Measurements from ENCODE around the gene RNF126. TPM values are rescaled to one million over a fixed set of nuclear protein-coding genes. Genes with fewer than 3 reads are reported as not detected.
"Not testable (repeated sequence)": the region's sequence is repeated elsewhere in the genome, so short reads cannot be mapped to it uniquely, and the experiment has no call there.

RNF126 gene
- total RNA-seq, 1 donor from 2014 or later: 19.7 TPM

DNA sequence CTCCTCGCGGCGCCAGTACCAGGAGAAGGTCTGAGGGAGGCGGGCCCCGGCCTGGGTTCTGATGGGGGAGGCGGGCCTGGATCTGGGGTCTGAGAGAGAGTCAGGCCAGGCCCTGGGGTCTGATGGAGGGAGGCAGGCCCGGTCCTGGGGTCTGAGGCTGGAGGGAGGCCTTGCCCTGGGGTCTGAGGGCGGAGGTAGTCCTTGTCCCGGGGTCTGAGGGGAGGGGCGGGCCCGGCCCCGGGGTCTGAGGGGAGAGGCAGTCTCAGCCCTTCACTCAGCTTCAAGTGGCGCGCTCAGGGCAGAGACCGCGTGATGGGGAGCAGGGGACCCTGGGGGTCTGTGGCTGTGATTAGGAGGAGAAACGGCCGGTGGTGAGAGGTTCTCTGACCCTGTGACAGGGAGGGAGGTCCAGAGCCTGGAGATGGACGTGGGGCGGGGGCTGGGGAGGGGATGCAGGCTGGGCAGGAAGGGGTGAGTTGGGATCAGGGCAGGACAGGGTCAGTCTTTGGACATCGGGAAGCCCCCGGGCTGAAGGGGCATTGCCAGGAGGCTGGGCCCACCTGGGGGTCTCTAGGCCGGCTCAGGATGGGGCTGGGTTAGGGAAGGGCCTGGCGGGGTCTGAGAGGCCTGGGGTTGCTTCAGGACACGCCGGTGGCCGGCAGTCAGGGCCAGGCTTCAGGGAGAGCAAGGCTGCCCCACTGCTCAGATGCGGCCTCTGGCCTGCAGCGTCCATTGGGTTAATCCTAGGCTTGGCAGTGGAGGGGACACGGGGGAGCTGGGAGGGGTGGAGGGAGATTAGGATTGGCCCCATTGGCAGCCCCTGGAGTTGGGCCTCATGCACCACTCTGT, 54.6 kb downstream of the RNF126 start:
- intact Hi-C loops (cut with DNase I): no loop called here
- DNase-seq (ENCODE audit: missing footprints) (no peak), ATAC-seq (peak; percentile 15)

DNA sequence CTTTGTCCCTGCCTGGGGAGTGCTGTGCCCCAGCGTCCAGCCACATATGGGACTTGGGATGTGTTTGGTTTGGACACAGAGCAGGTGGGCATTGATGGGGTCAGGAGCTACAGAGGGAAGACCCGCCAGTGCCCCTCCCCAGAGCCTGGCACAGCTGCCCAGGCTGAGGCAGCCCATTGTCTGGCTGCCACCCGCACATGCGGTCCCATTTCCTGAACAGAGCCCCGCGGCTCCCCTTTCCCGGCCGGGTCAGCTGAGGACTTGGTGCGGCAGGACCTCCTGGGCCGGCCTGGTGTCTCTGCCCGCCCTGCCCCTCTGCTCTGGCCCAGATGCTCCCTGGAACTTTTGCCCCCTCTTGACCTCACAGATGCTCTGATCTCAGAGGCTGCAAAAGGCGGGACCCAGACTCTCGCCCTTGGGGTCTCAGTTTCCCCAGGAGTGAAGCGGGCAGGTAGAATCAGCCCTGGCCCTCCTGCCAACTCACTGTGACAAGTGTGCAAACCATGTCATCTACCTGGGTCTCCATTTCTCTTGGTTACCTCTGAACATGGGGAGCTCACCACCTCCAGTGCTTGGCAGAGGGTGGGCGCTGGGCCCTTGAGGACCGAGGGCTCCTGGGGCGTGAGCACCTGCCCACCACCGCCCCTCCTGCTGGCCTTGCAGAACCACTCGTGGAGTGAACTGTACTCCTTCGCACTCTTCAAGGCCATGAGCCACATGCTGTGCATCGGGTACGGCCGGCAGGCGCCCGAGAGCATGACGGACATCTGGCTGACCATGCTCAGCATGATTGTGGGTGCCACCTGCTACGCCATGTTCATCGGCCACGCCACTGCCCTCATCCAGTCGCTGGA, 55.5 kb downstream of the RNF126 start:
- ATAC-seq (no peak), DNase-seq (ENCODE audit: missing footprints) (no peak)
- intact Hi-C loops (cut with DNase I): no loop called here

DNA sequence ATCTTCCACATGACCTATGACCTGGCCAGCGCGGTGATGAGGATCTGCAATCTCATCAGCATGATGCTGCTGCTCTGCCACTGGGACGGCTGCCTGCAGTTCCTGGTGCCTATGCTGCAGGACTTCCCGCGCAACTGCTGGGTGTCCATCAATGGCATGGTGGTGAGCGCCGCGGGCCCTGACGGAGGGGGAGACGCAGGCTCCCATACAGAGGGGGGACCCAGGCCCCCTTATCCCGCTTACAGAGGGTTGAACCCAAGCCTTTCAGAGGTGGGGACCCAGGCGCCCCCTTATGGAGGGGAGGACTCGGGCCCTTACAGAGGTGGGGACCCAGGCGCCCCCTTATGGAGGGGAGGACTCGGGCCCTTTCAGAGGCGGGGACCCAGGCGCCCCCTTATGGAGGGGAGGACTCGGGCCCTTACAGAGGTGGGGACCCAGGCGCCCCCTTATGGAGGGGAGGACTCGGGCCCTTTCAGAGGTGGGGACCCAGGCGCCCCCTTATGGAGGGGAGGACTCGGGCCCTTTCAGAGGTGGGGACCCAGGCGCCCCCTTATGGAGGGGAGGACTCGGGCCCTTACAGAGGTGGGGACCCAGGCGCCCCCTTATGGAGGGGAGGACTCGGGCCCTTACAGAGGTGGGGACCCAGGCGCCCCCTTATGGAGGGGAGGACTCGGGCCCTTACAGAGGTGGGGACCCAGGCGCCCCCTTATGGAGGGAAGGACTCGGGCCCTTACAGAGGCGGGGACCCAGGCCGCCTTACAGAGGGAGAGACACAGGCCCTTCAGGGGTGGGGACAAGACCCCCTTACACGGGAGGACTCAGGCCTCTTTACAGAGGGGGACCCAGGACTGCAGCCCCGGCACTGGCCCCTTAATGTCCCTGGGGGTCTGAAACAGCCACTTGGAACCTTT, 57.7 kb downstream of the RNF126 start:
- ATAC-seq; intact Hi-C loops (cut with DNase I); DNase-seq (ENCODE audit: missing footprints): not testable (repeated sequence)

DNA sequence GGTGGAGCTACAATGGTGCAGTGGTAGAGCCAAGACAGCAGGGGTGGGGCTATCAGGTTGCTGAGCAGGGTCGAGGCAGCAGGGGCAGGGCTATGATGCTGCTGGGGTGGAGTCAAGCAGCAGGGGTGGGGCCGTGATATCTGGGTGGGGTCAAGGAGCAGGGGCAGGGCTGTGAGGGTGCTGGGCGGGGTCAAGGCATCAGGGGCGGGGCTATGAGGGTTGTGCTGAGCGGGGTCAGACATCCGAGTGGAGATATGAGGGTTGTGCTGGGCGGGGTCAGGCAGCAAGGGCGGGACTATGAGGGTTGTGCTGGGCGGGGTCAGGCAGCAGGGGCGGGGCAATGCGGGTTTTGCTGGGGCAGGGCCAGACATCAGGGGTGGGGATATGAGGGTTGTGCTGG, 58.7 kb downstream of the RNF126 start:
- DNase-seq (ENCODE audit: missing footprints): no peak
- intact Hi-C loops (cut with DNase I): no loop called here
- ATAC-seq: no peak

- intact Hi-C loops (cut with DNase I); DNase-seq (ENCODE audit: missing footprints); ATAC-seq: not testable (repeated sequence)
Observed at GRCh38 chr19:603779-604178, 59.2 kb downstream of the RNF126 start.

- intact Hi-C loops (cut with DNase I); DNase-seq (ENCODE audit: missing footprints); ATAC-seq: not testable (repeated sequence)
Observed at GRCh38 chr19:603302-603639, 59.7 kb downstream of the RNF126 start.

DNA sequence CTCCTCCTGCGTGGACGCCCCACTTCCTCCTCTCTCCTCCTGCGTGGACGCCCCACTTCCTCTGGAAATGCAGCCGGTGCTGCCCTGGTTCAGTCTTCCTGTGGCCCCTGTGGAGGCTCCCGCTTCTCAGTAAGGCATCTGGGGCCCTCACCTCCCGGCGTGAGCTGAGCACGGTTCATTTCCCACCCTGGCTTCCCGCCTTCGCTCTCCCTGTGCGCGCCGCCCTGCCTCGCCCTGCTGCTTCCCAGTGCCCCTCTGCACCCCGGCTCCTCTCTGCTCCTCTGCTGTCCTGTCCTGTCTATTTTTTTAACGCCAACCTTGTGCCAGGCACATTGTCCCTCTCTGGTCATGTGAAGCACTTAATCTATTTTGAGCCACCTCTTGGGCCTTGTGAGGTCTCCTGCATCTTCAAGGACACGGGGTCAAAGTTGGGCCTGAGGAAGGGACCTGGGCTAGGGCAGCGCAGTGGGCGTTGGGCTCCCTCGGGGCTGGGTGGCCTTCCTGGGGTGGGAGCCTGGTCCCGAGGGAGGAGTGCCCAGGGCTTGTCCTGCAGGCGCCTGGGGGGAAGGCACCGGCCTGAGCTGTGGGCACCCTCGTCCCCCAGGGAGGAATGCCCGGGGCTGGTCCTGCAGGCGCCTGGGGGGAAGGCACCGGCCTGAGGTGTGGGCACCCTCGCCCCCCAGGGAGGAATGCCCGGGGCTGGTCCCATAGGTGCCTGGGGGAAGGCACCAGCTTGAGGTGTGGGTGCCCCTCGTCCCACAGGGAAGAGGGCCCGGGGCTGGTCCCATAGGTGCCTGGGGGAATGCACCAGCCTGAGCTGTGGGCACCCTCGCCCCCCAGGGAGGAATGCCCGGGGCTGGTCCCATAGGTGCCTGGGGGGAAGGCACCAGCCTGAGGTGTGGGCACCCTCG, 60.4 kb downstream of the RNF126 start:
- intact Hi-C loops (cut with DNase I): no loop called here
- DNase-seq (ENCODE audit: missing footprints) (no peak), ATAC-seq (peak; percentile 63)

- intact Hi-C loops (cut with DNase I): no loop called here
- no peak for ATAC-seq
Observed at GRCh38 chr19:601790-602189, 61.2 kb downstream of the RNF126 start.

GRCh38 chr19:601310-601709, 61.7 kb downstream of the RNF126 start:
- no peak for DNase-seq (ENCODE audit: missing footprints)
- intact Hi-C loops (cut with DNase I): no loop called here
- ATAC-seq: no peak

More at GRCh38 chr19:601790-602189, 61.2 kb downstream of the RNF126 start:
- no peak for DNase-seq (ENCODE audit: missing footprints)

Other genes starting within 250 kb of the RNF126 start
- 10.7 TPM for gene SHC2, start 202.2 kb downstream of the RNF126 start, total RNA-seq
- gene MADCAM1, start 166.7 kb downstream of the RNF126 start, total RNA-seq: 0.19 TPM
- gene TPGS1, start 155.7 kb downstream of the RNF126 start, total RNA-seq: 10.3 TPM
- 109 TPM for gene CDC34, start 131.5 kb downstream of the RNF126 start, total RNA-seq
- not detected for gene GZMM, start 119.2 kb downstream of the RNF126 start, total RNA-seq
- gene BSG, start 90.6 kb downstream of the RNF126 start, total RNA-seq: 1,651 TPM
- 4.5 TPM for gene HCN2, start 73.3 kb downstream of the RNF126 start, total RNA-seq
- gene POLRMT, start 29.7 kb downstream of the RNF126 start, total RNA-seq: 51.2 TPM
- gene FGF22, start 23.3 kb downstream of the RNF126 start, total RNA-seq: not detected
- 37.1 TPM for gene FSTL3, start 13.2 kb upstream of the RNF126 start, total RNA-seq
- not detected for gene PRSS57, start 32.2 kb upstream of the RNF126 start, total RNA-seq
- 34.0 TPM for gene PALM, start 45.7 kb upstream of the RNF126 start, total RNA-seq
- not detected for gene MISP, start 87.9 kb upstream of the RNF126 start, total RNA-seq
- 67.6 TPM for gene PTBP1, start 134.2 kb upstream of the RNF126 start, total RNA-seq
- gene PLPPR3, start 158.7 kb upstream of the RNF126 start, total RNA-seq: not detected
- not detected for gene AZU1, start 164.6 kb upstream of the RNF126 start, total RNA-seq
- gene PRTN3, start 177.8 kb upstream of the RNF126 start, total RNA-seq: not detected
- gene ELANE, start 189.1 kb upstream of the RNF126 start, total RNA-seq: 1.6 TPM
- gene CFD, start 196.4 kb upstream of the RNF126 start, total RNA-seq: 655 TPM
- 23.5 TPM for gene MED16, start 230.0 kb upstream of the RNF126 start, total RNA-seq
- gene RNU6-9, start 230.3 kb upstream of the RNF126 start, total RNA-seq: not detected